GM19468 (cell line): ENCODE results near the gene FAU.
"Not testable (repeated sequence)": the region's sequence is repeated elsewhere in the genome, so short reads cannot be mapped to it uniquely, and the experiment has no call there.

Source experiments
- ATAC-seq: cut with Tn5 transposase; IDR thresholded peaks from one replicate; pipeline ENCODE4 v1.9.1; 2021; ENCODE audit warnings: mild to moderate bottlenecking, moderate library complexity, moderate number of reproducible peaks; ENCODE audit not compliant: unreplicated experiment; ENCODE audit errors: extremely low read depth

The FAU gene

DNA sequence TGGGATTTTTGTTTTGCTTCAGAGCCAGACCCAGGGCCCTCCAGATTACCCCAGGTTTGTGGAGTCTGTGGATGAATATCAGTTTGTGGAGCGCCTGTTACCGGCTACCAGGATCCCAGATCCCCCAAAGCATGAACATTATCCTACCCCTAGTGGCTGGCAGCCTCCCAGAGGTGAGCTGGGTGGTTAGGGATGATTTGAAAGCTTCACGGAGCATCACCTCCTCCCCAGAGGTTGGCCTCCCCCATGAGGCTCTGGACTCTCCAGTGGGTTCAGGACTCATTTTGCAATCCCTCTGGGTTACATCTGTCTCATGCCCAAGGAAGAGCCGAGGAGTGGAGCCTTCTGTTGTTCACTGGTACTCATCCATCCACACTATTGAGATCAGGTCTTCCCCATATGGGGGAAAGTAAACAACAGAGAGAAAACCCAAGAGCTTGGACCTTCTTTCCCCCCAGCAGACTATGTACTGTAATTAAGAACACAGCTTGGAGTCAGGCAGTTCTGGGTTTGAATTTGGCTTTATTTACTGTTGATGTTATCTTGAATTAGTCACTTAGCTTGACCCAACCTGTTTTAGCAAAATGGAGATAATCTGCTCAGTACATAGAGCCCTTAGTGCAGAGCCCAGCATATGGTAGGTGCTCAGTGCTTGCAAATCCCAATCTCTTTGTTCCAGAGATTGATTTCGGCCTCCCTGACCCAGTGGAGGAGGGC, 2.7 kb upstream of the FAU start:
- no peak for ATAC-seq

DNA sequence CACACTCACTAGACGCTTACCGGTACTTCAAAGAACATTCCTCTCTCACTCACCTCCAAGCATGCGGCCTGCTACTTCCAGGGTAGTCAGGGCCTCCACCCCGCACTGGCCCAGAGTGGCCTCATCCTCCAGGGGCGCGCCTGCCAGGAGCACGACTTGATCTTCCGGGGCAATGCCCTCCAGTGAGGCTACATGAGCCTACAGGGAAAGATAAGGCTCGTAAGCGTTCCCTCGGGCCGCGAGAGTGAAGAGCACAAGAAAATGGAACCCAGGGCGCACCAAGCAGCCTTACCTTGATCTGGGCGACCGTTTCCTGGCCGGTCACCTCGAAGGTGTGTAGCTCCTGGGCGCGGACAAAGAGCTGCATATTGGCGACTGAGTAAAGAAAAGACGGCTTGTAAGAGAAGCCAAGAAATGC, 478 bp downstream of the FAU start:
- no peak for ATAC-seq

DNA sequence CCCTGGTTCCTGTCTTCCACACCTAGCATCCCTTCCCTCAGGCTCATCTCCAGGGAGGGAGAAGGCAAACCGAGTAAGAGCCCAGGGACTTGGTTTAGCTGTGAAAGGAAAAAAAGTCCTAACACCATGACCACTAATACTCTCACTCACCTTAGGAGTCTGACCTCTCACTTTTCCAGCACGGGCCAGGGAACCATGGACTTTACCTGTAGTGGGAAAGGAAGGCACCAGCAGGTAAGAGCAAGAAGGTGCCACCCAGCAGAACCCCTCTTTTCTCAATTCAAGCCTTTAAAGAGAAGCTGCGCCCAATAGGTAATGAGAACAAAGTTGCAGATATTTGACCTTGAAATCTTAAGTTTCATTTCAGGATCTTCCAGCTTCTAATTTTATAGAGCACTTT, 1.1 kb downstream of the FAU start:
- ATAC-seq: no peak

DNA sequence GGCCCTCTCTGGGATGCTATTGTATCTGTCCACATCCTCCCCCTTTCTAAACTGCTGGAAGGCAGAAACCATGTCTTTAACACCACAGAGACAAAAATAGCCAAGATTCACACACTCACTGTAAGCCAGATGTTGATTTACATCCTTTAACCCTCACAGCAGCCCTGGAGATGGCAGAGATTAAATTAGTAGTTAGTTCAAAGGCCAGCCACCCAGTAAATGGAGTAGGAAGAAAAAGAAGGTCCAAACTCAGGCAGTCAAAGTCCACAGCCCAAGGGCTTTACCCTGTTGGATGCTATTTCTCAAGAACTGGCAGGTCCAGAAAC, 2.3 kb downstream of the FAU start:
- ATAC-seq: no peak

DNA sequence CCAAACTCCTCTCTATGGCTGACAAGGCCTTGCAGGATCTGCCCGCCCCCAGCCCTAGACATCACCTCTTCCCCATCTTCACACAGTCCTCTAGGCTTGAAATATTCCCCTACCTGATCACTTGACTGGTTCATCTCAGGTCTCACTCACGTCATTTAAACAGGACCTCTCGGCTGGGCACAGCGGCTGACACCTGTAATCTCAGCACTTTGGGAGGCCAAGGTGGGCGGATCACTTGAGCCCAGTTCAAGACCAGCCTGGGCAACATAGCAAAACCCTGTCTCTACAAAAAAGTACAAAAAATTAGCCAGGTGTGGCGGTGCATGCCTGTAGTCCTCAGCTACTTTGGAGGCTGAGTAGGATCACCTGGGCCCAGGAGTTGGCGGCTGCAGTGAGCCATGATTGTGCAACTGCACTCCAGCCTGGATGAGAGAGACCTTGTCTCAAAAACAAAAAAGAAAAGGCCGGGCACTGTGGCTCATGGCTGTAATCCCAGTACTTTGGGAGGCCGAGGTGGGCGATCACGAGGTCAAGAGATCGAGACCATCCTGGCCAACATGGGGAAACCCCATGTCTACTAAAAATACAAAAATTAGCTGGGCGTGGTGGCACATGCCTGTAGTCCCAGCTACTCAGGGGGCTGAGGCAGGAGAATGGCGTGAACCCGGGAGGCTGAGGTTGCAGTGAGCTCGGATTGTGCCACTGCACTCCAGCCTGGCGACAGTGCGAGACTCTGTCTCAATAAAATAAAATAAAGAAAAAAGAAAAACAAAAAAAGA, 2.9 kb downstream of the FAU start:
- ATAC-seq: not testable (repeated sequence)

DNA sequence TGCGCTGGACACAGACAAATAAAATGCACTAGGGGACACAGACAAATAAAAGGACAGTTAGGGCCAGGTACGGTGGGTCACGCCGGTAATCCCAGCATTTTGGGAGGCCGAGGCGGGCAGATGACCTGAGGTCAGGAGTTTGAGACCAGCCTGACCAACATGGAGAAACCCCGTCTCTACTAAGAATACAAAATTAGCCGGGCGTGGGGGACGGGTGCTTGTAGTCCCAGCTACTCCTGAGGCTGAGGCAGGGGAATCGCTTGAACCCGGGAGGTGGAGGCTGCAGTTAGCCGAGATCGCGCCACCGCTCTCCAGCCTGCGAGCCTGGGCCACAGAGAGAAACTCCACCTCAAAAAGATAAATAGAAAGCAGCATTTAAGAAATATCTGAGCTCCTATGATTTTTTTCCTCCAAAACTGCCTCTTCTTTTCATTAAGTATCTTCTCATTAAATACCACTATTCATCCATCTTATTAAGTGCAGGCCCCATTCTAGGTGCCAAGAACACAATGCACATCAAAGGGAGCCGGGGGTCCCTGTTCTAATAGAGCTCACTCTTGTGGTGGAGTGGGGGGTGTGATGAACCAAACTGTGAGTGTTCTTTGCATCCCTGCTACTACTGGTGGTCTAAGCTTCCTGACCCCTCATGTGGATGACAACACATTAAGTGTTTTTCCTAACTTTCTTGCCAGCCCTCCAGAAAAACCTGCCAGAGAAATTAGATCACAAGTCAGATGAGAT, 3.7 kb downstream of the FAU start:
- no peak for ATAC-seq

DNA sequence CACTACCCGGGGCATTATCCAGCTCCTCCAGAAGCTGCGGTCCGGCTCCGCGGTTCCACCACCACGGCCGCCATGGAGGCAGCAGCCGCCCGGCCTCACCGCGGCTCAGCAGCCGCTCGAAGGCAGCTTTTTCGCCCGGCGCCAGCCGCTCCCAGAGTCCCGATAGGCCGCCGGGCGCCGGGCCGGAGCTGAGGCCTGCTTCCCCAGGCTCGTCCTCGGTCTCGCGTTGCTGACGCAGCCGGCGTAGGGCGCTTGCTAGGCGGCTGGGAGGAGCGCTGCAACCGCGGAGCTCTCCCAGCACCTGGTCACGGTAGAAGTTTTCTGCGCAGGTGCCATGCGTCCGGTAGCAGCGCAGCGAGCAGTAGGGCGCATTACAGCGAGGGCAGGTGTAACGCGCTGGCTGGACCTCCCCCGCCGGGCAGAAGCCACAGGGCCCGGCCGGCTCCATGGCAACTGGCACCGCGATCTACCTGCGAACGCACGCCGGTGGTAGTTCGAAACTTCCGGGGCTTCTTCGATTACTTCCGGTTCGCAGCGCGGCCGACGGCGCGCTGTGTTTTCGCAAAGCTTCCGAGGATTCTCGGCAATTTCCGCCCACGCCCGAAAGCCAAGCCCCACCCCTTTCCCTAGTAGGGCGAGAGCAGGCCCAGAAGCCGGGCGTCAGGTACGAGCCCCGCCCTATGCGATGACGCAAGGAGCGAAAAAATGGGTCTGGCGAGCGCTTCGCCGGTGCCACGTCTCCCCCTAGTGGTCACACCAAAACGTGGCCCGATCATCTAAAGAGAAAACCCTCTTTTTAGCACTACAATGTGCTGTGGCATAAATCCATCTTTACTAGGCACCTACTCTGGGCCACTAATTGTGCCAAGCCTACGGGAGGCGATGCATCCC, 4.5 kb downstream of the FAU start, which contains the start of gene ZNHIT2:
ZNHIT2 (minus strand) TSS at position 496 of the 891 bp plus-strand sequence; CDS start at position 448, 48 bp downstream.
- ATAC-seq: peak; percentile 31

DNA sequence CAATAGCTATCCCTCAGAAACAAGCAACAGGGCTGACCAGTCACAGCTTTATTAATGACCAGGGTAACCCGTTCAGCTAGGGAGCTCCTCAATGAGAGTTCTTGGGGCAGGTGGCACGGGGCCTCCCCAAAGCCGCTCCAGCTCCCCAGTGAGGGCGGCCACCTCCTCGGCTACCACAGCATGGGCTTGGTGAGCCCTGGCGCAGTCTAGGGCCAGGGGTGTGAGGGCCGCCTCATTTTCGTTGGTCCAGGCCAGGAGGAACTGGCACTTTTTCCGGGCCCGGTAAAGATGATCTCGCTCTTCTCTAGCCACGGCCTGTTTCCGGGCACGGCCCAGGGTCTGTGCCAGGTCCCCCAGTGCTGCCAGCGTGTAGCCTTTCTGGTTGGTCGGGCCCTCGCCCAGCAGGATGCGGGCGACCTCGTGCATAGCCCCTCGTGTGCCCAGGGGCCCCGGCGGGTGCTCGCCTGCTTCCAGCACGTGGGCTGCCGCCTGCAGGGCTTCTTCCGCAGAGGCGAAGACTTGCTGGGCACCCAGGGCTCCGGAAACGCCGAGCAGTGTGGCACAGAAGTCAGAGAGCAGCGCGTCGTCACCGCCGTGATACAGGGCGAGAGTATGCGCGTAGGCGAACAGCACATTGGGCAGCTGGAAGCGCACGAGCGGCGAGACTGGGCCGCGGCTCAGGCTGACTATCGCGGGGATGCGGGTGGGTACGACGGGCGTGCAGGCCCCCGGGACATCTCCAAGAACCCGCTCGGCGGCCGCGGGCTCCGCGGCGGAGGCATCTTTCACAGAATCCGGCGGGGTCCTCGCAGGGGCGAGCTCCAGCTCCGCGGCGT, 5.3 kb downstream of the FAU start:
- ATAC-seq: no peak

DNA sequence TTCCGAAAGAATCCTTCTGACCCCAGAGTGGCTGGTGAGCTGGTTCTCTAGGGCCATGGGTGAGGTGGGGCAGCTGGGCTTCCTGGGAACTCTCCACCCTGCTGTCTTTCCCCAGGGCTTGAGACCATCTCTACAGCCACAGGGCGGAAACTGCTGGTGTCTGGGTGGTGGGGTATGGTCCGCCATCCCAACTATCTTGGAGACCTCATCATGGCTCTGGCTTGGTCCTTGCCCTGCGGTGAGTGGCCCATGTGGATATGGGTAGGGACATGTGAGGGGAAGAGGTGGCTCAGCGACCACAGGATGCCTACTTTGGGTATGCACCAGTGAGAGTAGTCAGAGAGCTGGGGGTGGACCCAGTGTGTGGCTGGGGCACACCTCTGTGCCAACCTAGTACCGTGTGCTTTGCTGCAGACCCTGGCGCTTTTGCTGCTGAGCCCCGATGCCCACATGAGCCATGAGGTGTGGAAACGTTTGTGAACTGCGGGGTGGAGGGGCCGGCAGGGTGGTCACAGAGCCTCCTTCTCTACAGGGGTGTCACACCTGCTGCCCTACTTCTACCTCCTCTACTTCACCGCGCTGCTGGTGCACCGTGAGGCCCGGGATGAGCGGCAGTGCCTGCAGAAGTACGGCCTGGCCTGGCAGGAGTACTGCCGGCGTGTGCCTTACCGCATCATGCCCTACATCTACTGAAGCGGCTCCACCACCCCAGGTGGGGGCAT, 6.4 kb downstream of the FAU start:
- no peak for ATAC-seq

DNA sequence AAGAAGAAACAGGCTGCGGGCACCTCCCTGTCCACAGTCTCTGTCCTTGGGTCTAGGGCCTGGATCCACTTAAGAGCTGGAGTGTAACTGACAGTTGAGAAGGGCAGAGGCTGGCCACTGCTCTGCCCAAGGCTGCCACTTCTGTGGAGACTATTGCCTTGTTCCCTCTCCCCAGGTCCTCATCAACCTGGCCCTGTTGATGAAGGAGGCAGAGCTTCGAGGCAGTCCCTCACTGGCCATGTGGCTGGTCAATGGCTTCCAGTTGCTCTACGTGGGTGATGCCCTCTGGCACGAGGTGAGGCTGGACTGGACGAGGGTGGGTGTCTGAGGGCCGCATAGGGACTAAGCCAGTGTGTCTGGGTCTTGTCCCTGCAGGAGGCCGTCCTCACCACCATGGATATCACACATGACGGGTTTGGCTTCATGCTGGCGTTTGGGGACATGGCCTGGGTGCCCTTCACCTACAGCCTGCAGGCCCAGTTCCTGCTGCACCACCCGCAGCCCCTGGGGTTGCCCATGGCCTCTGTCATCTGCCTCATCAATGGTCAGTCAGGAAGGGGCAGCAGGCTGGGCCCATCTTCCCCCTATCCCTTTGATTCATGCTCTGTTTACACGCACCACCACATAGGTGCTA, 7.3 kb downstream of the FAU start:
- no peak for ATAC-seq

DNA sequence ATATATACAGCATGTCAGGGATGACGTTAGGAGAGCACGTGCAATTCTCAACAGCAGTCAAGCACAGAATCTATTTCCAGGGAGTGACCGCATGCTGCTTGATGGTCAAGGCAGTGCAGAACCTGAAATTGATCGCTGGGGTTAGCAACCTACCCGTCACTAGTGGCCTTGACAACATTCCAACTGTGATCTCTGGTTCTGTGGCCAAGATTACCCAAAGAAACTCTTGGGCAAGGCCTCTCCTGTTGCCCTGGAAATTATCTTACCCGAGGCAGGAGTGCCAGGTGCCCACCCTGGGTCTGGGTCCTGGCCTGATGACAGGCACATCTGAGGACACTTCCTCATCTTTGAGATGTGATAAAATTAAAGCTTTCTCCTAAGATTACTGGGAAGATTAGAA, 8.1 kb downstream of the FAU start:
- no peak for ATAC-seq

DNA sequence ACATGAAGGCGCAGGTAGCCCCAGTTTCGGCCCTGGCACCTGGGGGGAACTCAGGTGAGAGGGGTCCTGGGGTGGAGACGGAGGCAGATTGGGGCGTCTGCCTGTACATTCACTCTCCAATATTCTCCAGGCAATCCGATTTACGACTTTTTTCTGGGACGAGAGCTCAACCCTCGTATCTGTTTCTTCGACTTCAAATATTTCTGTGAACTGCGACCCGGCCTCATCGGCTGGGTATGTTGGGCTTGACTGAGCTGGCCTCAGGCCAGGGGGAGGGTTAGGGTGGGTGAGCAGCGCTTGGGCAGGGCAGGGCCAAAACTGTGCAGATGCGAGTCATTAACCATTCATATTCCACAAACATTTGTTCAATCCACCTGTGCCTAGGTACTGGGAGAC, 8.6 kb downstream of the FAU start:
- ATAC-seq: no peak

DNA sequence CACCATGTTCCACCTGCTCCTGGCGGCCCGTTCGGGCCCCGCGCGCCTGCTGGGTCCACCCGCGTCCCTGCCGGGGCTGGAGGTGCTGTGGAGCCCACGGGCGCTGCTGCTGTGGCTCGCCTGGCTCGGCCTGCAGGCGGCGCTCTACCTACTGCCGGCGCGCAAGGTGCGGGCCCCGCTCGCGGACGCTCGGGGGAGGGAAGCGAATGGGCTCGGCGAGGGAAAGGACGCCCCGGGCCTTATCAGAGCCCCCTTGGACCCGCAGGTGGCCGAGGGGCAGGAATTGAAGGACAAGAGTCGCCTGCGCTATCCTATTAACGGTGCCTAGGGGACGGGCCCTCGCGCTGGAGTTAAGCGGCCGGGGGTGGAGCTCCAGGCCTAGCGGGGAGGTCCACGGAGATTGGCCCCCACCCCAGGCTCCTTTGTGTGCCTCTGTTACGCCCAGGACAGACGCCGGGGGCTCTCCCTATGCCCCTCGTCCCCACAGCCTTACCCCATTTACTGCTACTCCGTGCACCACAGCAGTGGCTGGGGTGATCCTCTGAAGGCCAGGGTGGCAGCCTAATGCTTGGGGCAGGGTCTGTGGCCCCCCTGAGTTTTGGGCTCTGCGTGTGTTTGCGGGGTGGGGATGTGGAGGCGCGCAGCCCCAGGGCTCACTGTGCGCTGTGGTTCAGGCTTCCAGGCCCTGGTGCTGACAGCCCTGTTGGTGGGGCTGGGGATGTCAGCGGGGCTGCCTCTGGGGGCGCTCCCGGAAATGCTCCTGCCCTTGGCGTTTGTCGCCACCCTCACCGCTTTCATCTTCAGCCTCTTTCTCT, 9.2 kb downstream of the FAU start:
- ATAC-seq: no peak

DNA sequence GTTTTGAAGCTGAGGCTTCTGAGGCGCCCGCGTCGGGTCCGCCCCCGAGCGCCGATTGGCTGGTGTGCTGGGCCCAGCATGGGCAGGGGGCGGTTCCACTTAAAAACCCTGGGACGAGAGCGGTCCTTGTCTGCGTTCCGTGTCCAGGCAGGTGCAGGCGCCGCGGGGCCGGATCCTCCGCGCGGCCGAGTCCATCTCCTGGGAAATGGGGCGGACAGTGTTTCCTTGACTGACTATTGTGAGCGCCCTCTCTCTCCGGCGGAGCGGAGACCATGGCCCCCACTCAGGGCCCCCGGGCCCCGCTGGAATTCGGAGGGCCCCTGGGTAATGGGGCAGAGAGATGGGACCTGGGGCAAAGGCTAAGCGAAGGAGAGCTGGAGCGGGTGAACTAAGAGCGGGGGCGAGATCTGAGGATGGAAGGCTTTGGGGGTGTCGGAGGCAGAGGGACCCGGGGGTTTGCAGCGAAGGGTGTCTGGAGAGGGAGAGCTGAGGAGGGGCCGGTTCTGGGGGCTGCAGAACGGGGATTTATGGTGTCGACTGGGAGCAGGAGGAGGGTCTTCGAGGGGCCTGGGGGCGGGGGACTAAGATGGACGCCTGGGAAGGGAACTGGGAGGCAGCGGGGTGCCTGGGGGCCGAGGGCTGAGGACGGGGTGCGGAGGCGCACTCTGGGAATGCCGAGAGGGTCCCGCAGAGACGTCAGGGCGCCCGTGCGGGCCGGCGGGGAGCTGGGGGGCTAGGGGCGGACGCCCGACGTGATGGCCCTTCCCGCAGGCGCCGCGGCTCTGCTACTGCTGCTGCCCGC, 10.0 kb downstream of the FAU start, which contains the start of gene TM7SF2:
TM7SF2 (plus strand) TSS at position 129 of the 802 bp plus-strand sequence; CDS start at position 273, 144 bp downstream.
- no peak for ATAC-seq

DNA sequence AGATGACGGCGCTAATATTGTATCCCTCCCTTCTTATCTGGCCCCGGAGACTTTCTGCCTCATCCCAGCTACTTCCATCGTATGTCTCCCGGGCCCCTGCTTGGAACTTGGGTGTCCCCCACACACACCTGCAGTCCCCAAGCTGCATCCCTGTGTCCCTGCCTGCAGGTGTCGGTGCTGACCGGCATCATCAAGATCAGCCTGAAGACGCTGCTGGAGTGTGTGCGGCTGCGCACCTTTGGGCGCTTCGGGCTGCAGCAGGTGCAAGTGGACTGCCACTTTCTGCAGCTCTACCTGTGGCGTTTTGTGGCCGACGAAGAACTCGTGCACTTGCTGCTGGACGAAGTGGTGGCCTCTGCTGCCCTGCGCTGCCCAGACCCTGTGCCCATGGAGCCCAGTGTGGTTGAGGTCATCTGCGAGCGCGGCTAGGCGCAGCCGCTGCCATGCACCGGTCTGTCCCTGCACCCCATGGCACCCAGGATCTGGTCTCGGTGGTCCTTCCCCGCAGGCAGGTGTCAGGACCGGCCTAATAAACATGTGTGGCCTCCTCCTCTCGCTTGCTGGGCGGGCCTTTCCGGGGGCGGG, 10.7 kb downstream of the FAU start:
- no peak for ATAC-seq

DNA sequence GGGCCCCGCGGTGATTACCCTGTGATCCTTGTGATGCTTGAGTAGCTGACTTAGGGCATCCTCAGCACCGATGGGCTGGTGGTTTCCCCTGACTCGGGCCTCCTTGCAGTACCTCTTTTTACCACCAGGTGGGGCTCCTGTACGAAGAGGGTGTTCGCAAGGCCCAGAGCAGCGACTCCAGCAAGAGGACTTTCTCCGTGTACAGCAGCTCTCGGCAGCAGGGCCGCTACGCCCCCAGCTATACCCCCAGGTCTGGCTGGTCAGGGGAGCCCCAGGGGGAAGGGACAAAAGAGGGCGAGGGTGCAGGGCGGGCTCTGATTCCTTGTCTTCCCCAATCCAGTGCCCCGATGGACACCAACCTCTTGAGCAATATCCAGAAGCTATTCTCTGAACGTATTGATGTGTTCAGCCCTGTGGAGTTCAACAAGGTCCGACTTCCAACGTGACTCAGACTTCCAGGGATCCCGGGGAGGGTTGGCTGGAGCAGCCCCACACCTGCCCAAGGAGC, 11.5 kb downstream of the FAU start:
- ATAC-seq: no peak
